Measurements from ENCODE around the gene MAP1LC3A.

DNA sequence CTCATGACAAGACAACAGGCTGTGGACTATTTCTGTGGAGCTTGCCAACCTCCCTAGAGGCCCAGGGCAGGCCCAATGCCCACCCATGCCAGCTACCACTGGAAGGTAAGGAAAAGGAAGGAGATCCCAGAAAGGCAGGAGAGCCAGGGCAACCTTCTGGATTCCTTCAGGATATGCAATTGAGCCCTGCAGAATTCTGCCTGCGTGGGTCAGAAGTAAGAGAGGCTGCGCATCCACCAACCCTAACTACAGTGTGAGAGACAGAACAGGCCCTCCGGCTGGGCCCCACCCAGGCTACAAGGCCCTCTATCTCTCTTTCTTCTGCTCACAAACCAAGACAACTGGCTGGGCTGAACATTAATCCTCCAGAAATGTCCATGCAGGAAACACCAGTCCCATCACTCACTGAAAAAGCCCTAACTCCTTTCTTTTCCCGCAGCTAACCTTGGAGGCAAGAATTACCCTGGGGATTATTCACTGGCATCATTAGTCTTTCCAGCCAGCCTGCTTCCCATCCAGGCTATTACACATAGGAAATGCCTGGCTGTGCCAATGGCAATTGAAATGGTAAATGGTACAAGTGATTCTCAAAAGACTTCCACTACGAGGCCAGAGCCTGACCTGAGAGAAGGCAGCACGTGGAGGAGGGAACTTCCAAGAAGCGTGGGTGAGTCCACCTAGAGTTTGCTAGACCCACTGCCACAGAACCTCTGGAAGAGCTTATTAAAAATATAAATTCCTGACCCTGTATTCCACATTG lies 15.2 kb downstream of the MAP1LC3A start:
- TF ChIP-seq, protein P1, sequence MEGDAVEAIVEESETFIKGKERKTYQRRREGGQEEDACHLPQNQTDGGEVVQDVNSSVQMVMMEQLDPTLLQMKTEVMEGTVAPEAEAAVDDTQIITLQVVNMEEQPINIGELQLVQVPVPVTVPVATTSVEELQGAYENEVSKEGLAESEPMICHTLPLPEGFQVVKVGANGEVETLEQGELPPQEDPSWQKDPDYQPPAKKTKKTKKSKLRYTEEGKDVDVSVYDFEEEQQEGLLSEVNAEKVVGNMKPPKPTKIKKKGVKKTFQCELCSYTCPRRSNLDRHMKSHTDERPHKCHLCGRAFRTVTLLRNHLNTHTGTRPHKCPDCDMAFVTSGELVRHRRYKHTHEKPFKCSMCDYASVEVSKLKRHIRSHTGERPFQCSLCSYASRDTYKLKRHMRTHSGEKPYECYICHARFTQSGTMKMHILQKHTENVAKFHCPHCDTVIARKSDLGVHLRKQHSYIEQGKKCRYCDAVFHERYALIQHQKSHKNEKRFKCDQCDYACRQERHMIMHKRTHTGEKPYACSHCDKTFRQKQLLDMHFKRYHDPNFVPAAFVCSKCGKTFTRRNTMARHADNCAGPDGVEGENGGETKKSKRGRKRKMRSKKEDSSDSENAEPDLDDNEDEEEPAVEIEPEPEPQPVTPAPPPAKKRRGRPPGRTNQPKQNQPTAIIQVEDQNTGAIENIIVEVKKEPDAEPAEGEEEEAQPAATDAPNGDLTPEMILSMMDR (conservative IDR thresholded peaks at IDR 0.05) = no peak
- no peak for TF ChIP-seq EZH2 (IDR thresholded peaks at IDR 0.05; ENCODE audit: low read depth)

All from PC-9 (cell line).